Caki2 (cell line): ENCODE measurements around the gene PCK2. TPM values are rescaled to one million over a fixed set of nuclear protein-coding genes. Genes with fewer than 3 reads are reported as not detected.
"Not testable (repeated sequence)": the region's sequence is repeated elsewhere in the genome, so short reads cannot be mapped to it uniquely, and the experiment has no call there.

Experiments used
- DNase-seq: peaks from one replicate; pipeline ENCODE4 v3.0.0-alpha.2; 2015; ENCODE audit warnings: low read depth
- in situ Hi-C: cut with HindIII; loops from 2 replicates; pipeline ENCODE4 v1.10.0; 2016; ENCODE audit warnings: low sequenced_read_pairs, low pct_unique_long_range_greater_than_20kb, mixed read lengths
- total RNA-seq: library from RNA; depleted of rRNA; stranded (reverse); fragments of >200 nt; shearing (Covaris generic); gene quantifications from 2 replicates; pipeline ENCODE4 v1.2.3, GENCODE V29; 2014; ENCODE audit warnings: low replicate concordance

Gene PCK2
- total RNA-seq, 1 experiment from 2014 or later, result 19.5 TPM

DNA sequence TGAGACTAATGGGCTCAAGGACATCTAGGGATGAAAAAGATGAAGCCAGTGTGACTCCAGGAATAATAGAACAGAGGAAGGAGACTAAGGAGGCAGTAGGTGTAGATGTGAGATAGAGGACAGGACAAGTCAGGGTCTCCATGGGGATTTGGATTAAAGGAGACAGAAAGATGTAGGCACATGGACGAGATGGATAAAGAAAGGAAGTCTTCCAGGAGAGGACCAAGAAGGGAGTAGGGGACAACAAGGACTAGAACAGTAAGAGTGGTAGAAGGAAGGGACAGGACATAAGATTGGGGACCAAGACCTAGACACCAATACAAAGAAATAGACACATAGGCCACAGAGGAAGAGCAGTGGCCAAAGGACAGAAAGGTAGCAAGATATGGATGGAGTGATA, 7.1 kb upstream of the PCK2 start:
- in situ Hi-C loops, result no loop called here
- no peak for DNase-seq

DNA sequence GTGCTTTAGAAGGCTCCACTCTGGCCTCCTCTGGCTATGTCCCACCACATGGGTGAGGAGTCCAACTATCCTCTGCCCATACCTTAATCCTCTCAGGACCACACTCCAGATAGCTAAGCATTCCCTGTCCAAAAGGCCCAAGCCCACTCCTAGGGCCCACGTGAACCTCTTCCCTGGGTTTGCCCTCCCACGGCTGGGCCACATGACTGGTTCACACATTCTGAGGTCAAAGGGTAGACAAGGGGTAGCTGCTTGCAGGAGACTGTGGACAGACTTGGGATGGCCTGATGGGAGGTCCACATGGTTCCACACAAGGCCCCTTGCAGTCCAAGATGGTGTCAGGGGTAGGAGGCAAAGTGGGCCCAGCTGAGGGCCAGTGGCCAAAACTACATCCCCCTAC, 6.0 kb upstream of the PCK2 start:
- in situ Hi-C loops, result no loop called here
- DNase-seq, result no peak

DNA sequence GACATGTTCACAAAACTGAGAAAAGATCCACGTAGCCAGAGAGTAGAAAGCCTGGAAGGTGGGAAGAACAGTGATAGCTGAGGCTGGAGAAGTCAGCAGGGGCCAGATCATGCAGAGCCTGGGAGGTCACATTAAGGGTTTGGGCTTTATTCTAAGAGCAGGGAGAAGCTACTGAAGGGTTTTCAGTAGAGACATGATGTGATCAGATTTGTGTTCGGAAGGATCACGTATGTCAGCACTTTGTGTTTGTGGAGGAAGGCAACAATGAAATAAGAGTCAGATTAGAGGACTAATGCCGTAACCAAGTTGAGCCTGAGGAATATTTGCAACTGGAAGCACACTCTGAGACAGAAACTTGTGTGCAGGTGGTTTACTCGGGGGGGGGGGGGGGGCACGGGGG, 4.2 kb upstream of the PCK2 start:
- no peak for DNase-seq
- in situ Hi-C loops, result no loop called here

DNA sequence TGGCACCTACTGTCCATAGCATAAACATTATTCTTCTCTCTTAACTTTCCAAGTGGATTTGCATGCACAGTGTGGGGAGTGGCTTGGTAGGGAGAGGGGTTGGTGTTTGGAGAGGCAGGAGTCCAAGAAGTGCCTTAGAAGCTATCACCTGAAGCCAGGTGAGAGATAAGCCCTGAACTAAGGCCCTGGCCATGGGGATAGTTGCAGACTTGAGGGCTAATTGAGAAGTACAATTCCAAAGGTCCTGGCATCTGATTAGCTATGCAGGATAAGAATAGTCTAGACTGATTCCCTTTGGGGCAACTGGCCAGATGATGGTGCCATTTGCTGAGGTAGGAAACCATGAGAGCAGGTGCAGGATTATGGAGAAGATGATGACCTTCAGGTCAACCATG, 2.0 kb upstream of the PCK2 start:
- DNase-seq, result no peak
- in situ Hi-C loops, result no loop called here

DNA sequence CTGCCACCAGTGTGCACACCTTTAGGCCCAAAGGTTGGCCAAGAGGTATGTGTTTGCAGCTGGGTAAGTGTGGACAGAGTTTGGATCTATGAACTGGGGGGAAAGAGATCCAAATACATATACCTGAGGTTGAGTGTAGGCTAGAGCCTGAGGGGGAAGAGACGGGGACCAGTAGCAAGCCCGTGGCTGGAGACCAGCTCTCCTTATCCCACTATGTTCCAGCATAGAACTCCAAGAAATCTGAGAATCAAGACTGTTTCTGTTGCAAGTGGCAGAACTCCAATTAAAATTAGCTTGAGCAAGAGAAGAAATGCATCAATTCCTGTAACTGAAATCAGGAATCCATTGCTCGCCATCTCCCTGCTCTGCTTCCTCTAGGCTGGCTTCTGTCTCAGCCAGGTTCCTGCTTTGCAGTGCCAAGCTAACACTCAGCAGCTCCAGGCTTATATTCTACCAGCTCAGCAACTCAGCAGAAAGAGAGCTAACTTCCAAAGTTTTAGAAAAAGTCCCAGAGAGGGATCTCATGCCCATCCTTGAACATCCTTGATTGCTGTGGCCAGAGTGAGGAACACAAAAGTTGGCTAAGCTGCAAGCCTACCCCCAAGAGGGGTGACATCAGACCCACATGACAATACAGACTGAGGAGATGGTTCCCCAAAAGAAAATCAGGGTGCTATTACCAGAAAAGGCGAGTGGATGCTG, 1.5 kb upstream of the PCK2 start:
- in situ Hi-C loops, result no loop called here
- no peak for DNase-seq

DNA sequence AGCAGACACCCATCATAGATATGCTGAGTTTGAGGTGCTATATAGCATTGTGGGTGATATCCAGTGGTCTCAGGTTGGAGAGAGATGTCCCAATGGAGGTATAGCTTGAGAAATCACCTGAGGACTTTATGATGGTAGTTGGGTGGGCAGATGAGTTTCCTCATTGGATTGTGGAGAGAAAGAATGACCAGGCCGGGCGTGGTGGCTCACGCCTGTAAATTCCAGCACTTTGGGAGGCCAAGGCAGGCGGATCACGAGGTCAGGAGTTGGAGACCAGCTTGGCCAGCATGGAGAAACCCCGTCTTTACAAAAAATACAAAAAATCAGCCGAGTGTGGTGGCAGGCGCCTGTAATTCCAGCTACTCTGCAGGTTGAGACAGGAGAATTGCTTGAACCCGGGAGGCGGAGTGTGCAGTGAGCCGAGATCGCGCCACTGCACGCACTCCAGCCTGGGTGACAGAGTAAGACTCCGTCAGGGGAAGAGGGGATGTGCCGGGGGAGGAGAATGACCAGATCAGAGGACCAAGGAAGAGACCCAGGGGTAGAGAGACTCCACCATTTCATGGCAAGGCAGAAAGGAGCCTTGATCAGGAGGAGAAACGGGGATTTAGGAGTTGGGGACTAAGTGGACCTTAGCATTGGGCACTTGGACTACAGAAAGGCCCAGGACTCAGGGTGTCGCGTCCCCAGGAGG, 757 bp upstream of the PCK2 start:
- no peak for DNase-seq
- in situ Hi-C loops, result no loop called here

DNA sequence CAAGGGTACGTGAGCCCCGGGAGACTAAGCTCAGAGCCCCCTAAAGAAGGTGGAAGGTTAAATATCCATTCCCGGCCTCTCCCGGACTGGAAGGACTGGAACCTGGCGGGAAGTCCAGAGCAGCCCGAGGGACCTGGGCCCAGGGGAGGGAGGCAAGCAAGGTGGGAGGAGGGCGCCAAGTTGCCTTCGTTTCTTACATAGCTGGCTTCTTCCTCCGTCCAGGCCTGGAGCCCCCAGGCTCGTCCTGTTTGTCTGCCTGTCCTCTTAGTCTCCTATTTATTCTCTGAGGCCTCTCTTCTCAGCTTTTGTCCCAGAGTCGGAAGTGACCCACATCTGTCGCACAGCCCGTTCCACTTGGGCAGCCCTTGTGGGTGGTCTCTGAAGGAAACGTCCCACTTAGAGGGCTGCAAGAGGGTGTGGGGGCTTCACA, 745 bp downstream of the PCK2 start:
- DNase-seq, result no peak
- in situ Hi-C loops, result no loop called here

DNA sequence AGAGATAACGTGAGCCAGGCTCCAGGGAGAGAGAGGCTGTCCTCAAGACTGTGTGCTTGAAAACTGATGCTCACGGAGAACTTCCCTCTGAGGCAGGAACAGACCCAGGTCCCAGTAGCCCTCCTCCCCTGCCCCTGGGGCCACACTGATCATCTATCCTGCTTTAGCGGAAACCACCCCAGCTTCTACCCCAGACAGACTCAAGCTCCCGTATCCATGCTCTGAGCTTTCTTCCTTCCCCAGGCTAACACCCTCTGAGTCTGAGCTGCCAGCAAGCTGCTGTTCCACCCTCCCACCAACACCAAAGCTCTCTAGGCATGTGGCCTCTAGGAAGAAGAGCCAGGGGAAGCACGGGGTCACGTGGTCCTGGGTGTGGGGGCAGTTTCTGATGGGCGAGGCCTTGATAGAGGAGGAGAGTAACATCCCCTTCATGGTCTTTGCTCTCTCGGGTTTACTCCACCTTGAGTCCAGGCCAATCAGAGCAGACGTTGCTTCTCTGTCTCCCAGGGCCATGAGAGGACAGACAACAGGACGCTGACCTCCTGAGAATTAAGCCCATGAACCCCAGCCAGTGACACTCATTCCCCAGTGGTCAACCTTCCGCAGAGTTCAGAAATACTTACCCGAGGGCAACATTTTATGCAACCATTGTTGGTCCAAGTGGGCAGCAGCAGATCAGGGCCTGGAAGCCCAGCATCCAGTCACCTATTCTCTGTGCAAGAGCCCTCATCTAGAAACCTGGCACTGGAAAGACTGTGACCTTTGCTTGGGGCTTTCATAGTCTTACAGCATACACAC, 1.4 kb downstream of the PCK2 start:
- DNase-seq, result peak; percentile 88
- in situ Hi-C loops, result no loop called here

DNA sequence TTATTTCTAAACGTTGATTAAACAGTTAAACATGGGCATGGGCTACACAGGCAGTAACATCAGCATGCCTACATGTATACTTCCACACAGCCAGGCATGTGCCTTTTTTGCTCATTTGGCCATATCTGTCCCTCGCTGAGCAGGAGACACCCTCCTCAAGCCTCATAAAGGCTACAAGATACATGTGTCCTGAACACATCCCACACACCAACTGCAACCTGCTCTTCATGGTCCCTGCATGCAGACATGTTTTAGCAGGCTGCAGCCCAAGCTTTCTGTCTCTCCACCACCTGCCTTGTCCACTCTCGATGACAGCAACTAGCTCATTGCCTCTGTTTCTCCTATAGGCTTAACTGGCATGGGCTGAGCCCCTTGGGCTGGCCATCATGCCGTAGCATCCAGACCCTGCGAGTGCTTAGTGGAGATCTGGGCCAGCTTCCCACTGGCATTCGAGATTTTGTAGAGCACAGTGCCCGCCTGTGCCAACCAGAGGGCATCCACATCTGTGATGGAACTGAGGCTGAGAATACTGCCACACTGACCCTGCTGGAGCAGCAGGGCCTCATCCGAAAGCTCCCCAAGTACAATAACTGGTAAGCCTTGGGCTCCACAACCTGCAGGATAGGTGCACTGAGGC, 2.6 kb downstream of the PCK2 start:
- no peak for DNase-seq
- in situ Hi-C loops, result no loop called here

DNA sequence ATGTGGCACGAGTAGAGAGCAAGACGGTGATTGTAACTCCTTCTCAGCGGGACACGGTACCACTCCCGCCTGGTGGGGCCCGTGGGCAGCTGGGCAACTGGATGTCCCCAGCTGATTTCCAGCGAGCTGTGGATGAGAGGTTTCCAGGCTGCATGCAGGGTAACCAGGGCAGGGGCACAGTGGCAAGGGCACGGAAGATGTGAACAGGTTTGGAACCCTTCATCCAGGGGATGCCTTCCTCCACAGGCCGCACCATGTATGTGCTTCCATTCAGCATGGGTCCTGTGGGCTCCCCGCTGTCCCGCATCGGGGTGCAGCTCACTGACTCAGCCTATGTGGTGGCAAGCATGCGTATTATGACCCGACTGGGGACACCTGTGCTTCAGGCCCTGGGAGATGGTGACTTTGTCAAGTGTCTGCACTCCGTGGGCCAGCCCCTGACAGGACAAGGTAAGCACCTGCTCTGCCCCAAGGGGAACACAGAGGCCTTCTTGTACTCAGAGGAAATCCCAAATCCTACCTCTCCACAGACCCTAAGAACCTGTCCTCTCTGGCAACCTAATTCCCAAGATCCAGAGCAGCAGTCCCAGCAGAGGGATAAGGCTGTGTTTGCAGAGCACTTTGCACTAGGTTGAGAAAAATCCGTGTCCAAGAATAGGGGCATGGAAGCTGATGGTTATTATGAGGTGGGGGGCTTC, 4.3 kb downstream of the PCK2 start:
- DNase-seq, result no peak
- in situ Hi-C loops, result no loop called here

DNA sequence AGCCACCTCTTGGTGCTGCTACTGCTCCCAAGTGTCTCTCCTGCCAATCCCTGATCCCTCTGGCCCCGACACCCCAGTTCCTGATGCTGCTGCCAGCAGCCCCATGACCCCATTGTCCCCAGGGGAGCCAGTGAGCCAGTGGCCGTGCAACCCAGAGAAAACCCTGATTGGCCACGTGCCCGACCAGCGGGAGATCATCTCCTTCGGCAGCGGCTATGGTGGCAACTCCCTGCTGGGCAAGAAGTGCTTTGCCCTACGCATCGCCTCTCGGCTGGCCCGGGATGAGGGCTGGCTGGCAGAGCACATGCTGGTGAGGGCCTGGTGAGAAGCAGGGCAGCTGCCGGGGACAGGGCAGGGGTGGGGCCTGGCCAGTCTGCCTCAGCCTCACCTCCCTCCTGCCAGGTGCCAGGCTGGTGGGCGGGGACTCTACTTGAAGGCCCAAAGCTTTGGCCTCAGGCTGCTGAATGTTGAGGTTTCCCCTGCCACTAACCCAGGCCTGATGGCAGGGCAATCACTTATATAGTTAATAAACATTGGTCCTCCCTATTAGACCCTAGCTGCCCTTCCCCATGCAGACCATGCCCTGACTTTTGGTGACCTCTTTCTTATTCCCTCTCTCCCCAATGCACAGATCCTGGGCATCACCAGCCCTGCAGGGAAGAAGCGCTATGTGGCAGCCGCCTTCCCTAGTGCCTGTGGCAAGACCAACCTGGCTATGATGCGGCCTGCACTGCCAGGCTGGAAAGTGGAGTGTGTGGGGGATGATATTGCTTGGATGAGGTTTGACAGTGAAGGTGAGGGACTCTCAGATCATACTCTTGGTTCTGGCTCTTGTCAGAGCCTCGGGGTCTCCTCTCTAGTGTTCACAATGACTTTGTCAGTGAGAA, 5.1 kb downstream of the PCK2 start:
- in situ Hi-C loops, result no loop called here
- no peak for DNase-seq

DNA sequence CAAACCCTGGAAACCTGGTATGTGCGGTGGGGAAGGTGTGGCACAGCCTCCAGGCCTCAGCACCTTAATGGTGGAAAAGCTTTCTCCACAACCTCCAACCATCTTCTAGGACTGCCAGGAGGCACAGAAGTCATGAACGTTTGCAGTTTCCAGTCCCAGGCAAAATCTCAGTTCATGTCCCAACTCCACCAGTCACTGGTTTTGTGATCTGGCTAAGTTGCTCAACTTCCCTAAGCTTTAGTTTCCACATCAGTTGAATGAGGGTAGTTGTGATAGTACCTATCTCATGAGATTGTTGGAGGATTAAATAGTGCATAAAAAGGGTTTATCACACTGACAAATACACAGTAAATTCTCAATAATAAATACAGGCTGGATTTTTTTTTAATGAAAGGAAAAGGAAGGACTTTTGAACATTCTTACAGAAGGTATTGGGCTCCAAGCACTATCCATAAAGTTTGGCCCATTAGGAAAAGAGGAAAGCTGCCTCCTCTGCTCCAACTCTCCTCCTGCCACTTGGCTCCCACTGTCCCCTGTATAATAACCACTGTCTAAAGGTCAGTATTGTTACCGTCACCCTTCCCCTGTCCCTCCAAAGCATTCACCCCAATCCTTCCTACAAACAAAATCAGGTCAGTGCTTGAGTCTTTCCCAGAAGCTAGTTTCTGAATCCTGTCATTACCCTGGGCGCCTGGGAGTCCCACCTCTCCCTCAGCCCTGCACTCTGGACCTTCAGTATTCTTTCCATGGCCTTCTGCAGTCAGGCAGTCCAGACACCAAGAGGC, 6.3 kb downstream of the PCK2 start:
- DNase-seq, result no peak
- in situ Hi-C loops, result no loop called here

DNA sequence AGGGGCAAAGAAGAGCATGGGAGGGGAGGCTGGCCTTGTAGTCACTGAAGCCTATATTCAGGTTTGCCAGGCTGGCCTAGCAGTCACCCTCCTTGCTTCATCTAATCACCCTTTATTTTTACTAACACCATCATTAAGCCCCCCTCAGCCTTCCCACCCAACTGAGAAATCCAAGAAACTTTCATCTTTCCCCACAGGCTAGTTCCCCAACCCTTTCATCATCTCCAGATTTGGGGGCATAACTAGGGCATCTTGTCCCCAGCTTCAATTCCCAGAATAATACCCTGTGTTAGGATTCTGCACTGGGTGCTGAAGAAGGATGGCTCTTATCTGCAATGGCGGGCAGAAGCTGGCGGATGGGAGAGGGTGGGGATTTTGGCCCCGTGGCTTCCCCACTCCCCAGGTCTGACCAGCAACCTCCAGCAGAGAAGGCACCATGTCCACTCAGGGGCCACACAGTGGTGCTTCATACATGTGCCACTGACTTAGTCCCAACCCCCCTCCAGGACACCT, 6.9 kb downstream of the PCK2 start:
- DNase-seq, result no peak
- in situ Hi-C loops, result no loop called here

DNA sequence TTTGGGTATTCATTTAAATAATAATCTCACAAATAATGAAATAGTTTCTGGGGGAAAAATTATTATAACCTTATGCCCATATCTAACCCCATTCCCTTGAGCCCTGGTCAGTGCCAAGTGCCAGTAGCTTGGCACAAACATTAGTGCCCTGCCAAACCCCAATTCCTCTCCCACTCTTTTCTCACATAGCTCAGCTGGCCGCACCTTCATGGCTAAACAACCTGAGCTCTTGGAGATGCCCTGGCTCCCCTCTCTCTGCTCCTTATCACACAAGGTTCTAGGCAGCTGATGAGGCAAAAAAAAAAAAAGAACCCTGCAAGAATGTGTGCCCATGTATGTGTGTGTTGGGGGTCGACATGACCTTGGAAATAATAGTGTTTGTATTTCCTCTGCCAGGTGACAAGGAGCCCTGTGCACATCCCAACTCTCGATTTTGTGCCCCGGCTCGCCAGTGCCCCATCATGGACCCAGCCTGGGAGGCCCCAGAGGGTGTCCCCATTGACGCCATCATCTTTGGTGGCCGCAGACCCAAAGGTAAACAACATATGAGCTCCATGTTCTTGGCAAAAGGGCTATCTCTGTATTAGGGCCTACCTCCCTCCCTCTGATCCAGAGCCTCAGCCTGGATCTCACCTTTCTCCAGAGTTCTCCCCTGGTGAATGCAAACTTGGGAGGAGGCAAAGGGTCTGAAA, 8.4 kb downstream of the PCK2 start:
- DNase-seq, result no peak
- in situ Hi-C loops, result no loop called here

DNA sequence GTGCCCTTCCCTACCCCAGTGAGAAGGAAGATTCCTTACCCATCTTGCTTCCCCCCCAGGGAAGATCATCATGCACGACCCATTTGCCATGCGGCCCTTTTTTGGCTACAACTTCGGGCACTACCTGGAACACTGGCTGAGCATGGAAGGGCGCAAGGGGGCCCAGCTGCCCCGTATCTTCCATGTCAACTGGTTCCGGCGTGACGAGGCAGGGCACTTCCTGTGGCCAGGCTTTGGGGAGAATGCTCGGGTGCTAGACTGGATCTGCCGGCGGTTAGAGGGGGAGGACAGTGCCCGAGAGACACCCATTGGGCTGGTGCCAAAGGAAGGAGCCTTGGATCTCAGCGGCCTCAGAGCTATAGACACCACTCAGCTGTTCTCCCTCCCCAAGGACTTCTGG, 9.3 kb downstream of the PCK2 start:
- DNase-seq, result no peak
- in situ Hi-C loops, result no loop called here

DNA sequence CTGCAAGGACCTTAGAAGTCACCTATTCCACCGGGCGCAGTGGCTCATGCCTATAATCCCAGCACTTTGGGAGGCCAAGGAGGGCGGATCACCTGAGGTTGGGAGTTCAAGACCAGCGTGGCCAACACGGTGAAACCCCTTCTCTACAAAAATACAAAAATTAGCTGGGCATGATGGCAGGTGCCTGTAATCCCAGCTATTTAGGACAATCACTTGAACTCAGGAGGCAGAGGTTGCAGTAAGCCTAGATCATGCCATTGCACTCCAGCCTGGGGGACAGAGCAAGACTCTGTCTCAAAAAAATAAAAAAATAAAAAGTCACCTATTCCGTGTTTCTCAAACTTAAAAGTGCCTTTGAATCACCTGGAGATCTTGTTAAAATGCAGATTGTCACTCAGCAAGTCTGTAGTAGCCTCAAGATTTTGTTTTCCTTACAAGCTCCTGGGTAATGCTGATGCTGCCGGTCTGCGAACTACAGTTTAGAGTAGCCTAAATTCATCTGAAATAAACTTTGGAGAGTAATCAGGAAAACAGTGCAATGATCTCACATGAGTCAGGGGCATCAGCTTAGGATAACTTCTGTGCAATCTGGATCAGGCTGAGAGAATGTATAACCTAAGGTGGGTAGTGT, 11.6 kb downstream of the PCK2 start:
- DNase-seq, in situ Hi-C loops: not testable (repeated sequence)
